Activated CD8-positive, alpha-beta memory T cell treated with anti-CD3 and anti-CD28 coated beads, Interleukin-2, amount 10 ng/mL, durations not matched to agents 7 days and 5 days (primary cell): ENCODE data around the gene GAS6. TPM values are rescaled to one million over a fixed set of nuclear protein-coding genes. Genes with fewer than 3 reads are reported as not detected.

Experiments
- ATAC-seq: fragments of 150-1000 bp; cut with Tn5 transposase; one replicate; pipeline ENCODE4 v1.10.0; 2021; ENCODE audit warnings: moderate library complexity
- CTCF ChIA-PET: fragments of 350-600 bp; sonication (Branson Sonifier 250); formaldehyde crosslinking; loops from one replicate; lab custom pipeline; 2021; ENCODE audit warnings: antibody characterized with exemption; lab: Charles Lee
- DNase-seq: peaks from one replicate; pipeline ENCODE4 v3.0.0-alpha.2; 2020
- H3K27ac Mint-ChIP-seq: one replicate; pipeline ENCODE4 v1.8.0; 2021; ENCODE audit warnings: mild to moderate bottlenecking, mixed read lengths
- H3K27me3 Mint-ChIP-seq: one replicate; pipeline ENCODE4 v1.8.0; 2021; ENCODE audit warnings: mixed read lengths
- H3K36me3 Mint-ChIP-seq: one replicate; pipeline ENCODE4 v1.8.0; 2021; ENCODE audit warnings: mild to moderate bottlenecking, mixed read lengths
- H3K4me1 Mint-ChIP-seq: one replicate; pipeline ENCODE4 v1.8.0; 2021; ENCODE audit warnings: mixed read lengths
- H3K4me3 Mint-ChIP-seq: one replicate; pipeline ENCODE4 v1.8.0; 2021; ENCODE audit warnings: mild to moderate bottlenecking, moderate library complexity, mixed read lengths
- H3K9me3 Mint-ChIP-seq: one replicate; pipeline ENCODE4 v1.8.0; 2022; ENCODE audit warnings: low read depth, mixed read lengths
- total RNA-seq, 2 experiments: library from RNA; stranded (reverse); gene quantifications; one replicate each; pipeline ENCODE4 v1.2.3, GENCODE V29; 2021

The GAS6 gene
- total RNA-seq, 2 experiments from 2014 or later: 0.15 to 0.23 TPM

DNA sequence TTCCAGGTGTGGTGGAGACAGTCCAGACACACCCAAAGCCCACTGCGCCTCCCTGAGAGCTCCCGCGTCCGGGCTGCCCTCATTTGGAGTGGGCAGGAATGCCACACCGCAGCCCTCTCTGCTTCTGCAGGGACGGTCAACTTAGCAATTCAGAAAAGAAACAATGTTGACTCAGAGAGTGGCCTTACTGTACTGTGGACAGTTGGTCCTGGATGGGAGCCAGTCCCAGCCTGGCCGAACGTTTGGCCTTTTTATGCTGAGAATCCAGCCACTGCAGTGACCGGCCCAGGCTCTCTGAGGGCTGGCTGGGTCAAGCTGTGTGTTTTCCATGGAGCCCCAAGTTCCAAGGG is 7.2 kb downstream of the GAS6 start:
- Mint-ChIP-seq H3K27ac (no peak overlapping the region), H3K36me3 (no peaks in the 10 kb centered on the region), H3K4me1 (peaks cover 17% of the 10 kb centered on the region), H3K27me3 (peaks cover 16% of the 10 kb centered on the region), H3K9me3 (peaks cover 12% of the 10 kb centered on the region), H3K4me3 (no peak overlapping the region)
- ATAC-seq (no peak), DNase-seq (no peak)
- CTCF ChIA-PET: no interaction called here

- Mint-ChIP-seq H3K4me3 (no peak overlapping the region), H3K4me1 (peaks cover 17% of the 10 kb centered on the region), H3K27ac (no peak overlapping the region), H3K9me3 (peaks cover 12% of the 10 kb centered on the region), H3K27me3 (peaks cover 11% of the 10 kb centered on the region), H3K36me3 (no peaks in the 10 kb centered on the region)
- DNase-seq: no peak
- ATAC-seq: no peak
- CTCF ChIA-PET: no interaction called here
Observed at GRCh38 chr13:113855931-113856715, 7.8 kb downstream of the GAS6 start.

- Mint-ChIP-seq H3K9me3 (peaks cover 12% of the 10 kb centered on the region), H3K4me1 (peaks cover 17% of the 10 kb centered on the region), H3K36me3 (no peaks in the 10 kb centered on the region), H3K27ac (no peak overlapping the region), H3K27me3 (peaks cover 8% of the 10 kb centered on the region), H3K4me3 (no peak overlapping the region)
- ATAC-seq (no peak), DNase-seq (no peak)
- CTCF ChIA-PET: no interaction called here
Observed at GRCh38 chr13:113855012-113855921, 8.6 kb downstream of the GAS6 start.

DNA sequence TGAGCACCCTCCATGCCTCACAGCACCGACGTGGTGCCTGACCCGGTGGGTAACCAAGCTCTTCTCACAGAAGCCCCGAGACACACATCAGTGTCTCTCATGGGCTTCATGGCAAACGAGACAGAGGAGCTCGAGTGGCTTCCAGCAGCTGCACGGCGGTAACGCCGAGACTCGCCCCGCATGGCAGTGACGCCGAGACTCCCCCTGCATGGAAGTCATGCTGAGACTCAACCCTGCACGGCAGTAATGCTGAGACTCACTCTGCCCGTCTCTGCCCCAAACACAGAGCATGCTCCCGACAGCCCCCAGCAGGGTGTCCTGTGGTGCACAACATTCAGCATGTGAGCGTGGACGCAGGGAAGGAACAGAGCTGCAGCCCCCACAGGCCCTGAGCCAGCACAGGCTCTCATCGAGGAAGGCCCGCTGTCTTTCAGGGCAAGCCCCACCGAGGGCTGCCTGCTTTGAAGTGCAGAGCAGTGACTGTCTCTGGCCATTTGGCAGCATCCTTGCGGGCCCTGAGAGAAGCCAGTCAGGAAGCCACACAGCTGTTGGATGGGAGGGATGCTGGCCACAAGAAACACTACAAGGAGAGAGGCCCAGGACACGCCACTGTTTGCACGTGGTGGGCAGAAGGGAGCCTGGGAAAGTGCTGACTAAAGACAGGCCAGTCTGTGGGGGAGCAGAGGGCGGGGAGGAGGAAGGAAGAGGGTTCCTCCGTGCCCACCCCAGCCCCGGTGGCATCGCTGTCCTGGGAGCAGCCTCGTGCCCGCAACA is 9.5 kb downstream of the GAS6 start:
- CTCF ChIA-PET: no interaction called here
- H3K4me3 Mint-ChIP-seq: no peak overlapping the region
- H3K36me3 Mint-ChIP-seq: no peaks in the 10 kb centered on the region
- peaks cover 17% of the 10 kb centered on the region for H3K4me1 Mint-ChIP-seq
- H3K9me3 Mint-ChIP-seq: peaks cover 11% of the 10 kb centered on the region
- H3K27ac Mint-ChIP-seq: no peak overlapping the region
- DNase-seq: no peak
- no peak for ATAC-seq
- peaks cover 8% of the 10 kb centered on the region for H3K27me3 Mint-ChIP-seq

GRCh38 chr13:113853518-113854237 is 10.2 kb downstream of the GAS6 start:
- Mint-ChIP-seq H3K4me3 (no peak overlapping the region), H3K27ac (no peak overlapping the region), H3K36me3 (no peaks in the 10 kb centered on the region), H3K27me3 (peaks cover 13% of the 10 kb centered on the region), H3K4me1 (peaks cover 17% of the 10 kb centered on the region), H3K9me3 (peaks cover 3% of the 10 kb centered on the region)
- DNase-seq: no peak
- ATAC-seq: no peak
- CTCF ChIA-PET: no interaction called here

GRCh38 chr13:113852536-113853517 is 11.0 kb downstream of the GAS6 start:
- ATAC-seq (no peak), DNase-seq (no peak)
- CTCF ChIA-PET: no interaction called here
- Mint-ChIP-seq H3K27ac (no peak overlapping the region), H3K27me3 (peaks cover 18% of the 10 kb centered on the region), H3K4me3 (no peak overlapping the region), H3K4me1 (peaks cover 17% of the 10 kb centered on the region), H3K36me3 (no peaks in the 10 kb centered on the region), H3K9me3 (no peaks in the 10 kb centered on the region)

- Mint-ChIP-seq H3K4me3 (no peak overlapping the region), H3K9me3 (no peaks in the 10 kb centered on the region), H3K4me1 (peaks cover 17% of the 10 kb centered on the region), H3K36me3 (no peaks in the 10 kb centered on the region), H3K27me3 (peaks cover 18% of the 10 kb centered on the region), H3K27ac (no peak overlapping the region)
- CTCF ChIA-PET: no interaction called here
- no peak for ATAC-seq
- DNase-seq: no peak
Observed at GRCh38 chr13:113851826-113852535, 11.9 kb downstream of the GAS6 start.

GRCh38 chr13:113851480-113851803 is 12.4 kb downstream of the GAS6 start:
- Mint-ChIP-seq H3K9me3 (no peaks in the 10 kb centered on the region), H3K4me1 (peaks cover 22% of the 10 kb centered on the region), H3K36me3 (no peaks in the 10 kb centered on the region), H3K4me3 (no peak overlapping the region), H3K27me3 (peaks cover 20% of the 10 kb centered on the region), H3K27ac (no peak overlapping the region)
- DNase-seq: no peak
- ATAC-seq: no peak
- CTCF ChIA-PET: no interaction called here

DNA sequence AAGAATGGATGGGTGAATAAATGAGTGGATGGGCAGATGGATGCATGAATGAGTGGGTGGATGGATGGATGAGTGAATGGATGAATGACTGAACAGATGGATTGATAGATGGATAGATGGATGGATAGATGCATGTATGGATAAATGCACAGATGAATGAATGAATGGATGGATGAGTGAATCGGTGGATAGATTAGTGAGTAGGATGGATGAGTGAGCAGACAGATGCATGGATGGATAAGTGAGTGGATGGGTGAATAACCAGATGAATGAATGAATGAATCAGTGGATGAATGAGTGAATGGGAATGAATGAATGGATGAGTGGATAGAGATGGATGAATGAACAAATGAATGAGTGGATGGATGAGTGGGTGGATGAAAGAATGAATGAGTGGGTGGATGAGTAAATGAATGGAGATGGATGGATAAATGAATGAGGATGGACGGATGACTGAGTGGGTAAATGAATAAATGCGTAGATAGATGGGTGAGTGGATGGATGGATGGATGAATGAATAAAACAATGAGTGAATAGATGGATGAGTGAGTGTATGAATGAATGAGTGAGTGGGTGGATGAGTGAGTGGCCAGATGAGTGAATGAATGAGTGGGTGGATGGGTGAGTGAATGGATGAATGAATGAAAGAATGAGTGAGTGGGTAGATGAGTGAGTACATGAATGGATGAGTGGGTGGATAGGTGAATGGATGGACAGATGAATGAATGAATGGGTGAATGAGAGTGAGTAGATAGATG is 13.0 kb downstream of the GAS6 start:
- H3K9me3 Mint-ChIP-seq: no peaks in the 10 kb centered on the region
- H3K4me1 Mint-ChIP-seq: peaks cover 28% of the 10 kb centered on the region
- H3K36me3 Mint-ChIP-seq: no peaks in the 10 kb centered on the region
- no peak overlapping the region for H3K27ac Mint-ChIP-seq
- peaks cover 19% of the 10 kb centered on the region for H3K27me3 Mint-ChIP-seq
- CTCF ChIA-PET: no interaction called here
- H3K4me3 Mint-ChIP-seq: no peak overlapping the region
- no peak for ATAC-seq
- no peak for DNase-seq

- Mint-ChIP-seq H3K4me3 (no peak overlapping the region), H3K27ac (no peak overlapping the region), H3K27me3 (peaks cover 19% of the 10 kb centered on the region), H3K4me1 (peaks cover 34% of the 10 kb centered on the region), H3K9me3 (no peaks in the 10 kb centered on the region), H3K36me3 (no peaks in the 10 kb centered on the region)
- no peak for DNase-seq
- no peak for ATAC-seq
- CTCF ChIA-PET: no interaction called here
Observed at GRCh38 chr13:113849981-113850721, 13.7 kb downstream of the GAS6 start.

DNA sequence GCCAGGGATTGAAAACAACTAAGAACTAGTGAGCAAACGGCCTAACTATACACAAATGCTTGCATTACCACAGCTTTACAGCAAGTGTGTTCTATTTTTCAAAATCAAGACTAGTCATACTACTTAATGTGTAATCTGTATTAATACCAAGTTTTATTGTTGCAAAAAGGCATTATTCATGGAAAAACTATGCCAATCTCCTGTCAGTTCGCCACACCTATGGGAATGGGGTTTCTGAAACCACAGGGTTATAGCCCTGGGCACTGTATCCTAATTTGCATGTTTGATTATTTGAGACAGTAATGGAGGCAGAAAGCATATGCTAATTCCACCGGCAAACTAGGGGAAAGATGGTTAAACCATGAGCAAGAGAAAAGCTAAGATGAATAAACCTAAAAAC is 14.3 kb downstream of the GAS6 start:
- Mint-ChIP-seq H3K4me1 (peaks cover 34% of the 10 kb centered on the region), H3K36me3 (no peaks in the 10 kb centered on the region)
- no peak for ATAC-seq

More for the DNA sequence above, 14.3 kb downstream of the GAS6 start:
- H3K4me3 Mint-ChIP-seq: no peak overlapping the region
- peaks cover 19% of the 10 kb centered on the region for H3K27me3 Mint-ChIP-seq
- CTCF ChIA-PET: no interaction called here
- H3K27ac Mint-ChIP-seq: no peak overlapping the region
- no peaks in the 10 kb centered on the region for H3K9me3 Mint-ChIP-seq
- DNase-seq: no peak
